VCaP (cell line): ENCODE results near the gene EFNA5.

Experiments
- H3K27ac ChIP-seq: fragments of 450-650 bp; 2 replicates; pipeline ENCODE4 v1.5.1; 2017
- CTCF ChIP-seq: fragments of 450-650 bp; conservative IDR thresholded peaks from 2 replicates; pipeline ENCODE4 v1.5.1; 2017; ENCODE audit warnings: mild to moderate bottlenecking, moderate library complexity

The EFNA5 gene

GRCh38 chr5:107592515-107592914 is 78.2 kb downstream of the EFNA5 start:
- no peak overlapping the region for H3K27ac ChIP-seq
- TF ChIP-seq CTCF, result no peak

DNA sequence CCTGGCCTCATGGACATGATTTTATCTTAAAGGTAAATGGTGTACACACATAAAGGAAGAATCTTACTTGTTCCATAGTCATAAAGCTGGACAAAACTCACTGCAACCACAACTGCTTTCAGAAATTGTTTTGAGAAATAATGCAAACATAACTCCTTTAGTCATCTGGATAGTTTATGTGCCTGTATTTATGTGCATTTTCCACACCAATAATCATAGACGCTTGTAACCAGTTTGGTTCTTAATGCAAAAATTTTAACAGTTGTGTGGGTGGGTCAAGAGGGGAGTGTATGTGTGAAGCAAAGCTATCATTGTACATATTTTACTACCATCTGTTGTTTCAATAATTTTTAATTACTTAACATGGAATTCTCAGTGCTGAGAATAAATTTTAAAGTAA is 80.1 kb downstream of the EFNA5 start:
- TF ChIP-seq CTCF, result no peak

DNA sequence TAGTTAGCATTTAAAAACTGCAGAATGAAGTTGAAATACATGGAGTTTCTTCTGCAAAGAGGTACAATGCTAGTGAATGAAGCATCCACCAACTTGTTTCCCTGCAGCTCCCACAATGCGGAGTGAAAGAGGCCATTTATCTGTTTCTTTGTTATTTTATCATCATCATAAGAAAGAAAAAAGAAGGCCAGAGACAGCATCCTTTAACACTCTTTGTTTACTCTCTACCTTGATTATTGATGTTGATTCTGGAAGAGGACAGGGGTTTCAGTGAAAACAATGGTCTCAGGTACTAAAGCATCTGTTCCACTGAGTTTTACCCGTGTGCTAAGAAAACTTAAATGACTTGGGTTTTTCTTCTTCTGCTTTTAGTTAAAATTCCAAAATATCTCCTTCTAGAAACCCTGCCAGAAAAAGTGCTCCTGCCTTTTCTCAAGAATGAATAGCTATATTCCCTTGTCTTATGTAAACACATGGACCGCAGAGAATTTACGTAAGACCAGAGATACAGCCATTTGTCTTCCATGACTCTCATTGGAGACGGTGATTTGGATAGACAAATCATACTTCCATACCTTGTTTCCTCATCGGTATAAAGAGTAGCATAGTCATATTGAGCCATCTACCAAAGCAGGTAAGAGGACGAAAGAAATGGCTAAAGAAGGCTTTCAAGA is 81.1 kb downstream of the EFNA5 start:
- no peak overlapping the region for H3K27ac ChIP-seq
- no peak for TF ChIP-seq CTCF

More for the DNA sequence above, 80.1 kb downstream of the EFNA5 start:
- H3K27ac ChIP-seq, result no peak overlapping the region

GRCh38 chr5:107582625-107583024 is 88.1 kb downstream of the EFNA5 start:
- no peak overlapping the region for H3K27ac ChIP-seq
- no peak for TF ChIP-seq CTCF

DNA sequence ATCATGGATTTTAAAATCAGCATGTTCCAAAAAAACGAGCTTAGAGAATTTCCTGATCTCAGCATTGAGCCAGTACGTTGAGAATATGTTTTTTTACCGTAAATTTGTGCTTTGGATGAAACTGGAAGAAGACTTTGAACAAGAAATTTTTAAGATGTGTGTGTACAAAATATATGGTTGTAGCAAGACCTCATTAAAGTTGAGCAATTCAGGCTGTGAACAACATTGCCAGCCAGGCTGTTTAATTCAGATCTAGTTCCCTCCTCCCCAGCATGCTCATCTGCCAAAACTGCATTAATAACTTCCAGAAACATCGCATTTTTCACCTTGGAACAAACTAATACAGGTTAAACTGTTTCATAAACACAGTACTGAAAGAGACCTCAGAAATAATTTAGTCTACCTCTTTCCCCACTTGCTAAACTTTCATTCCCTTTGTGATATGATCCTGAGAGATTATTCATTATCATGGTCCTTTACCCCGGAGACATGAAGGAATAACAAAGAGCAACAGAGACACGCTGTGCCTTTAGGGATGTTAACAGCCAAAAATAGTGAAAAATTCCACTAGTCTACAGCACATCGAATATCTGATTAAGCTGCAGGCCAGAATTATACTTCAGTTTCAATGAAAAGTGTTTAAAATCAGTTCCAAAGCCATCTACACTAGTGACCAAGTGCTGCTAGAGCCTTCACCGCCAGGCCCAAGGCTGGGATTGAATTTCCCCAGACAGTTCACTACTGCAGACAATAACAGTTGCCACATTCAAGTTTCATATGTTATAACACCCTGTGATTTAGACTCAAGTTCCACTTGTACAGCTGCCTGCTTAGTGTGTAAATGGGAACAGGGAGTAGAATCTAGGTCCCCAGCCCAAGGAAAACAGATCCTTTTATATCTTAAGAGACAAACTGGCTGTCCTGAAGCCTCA is 89.6 kb downstream of the EFNA5 start:
- no peak overlapping the region for H3K27ac ChIP-seq
- TF ChIP-seq CTCF, result no peak

- no peak for TF ChIP-seq CTCF
- H3K27ac ChIP-seq, result no peak overlapping the region
Observed at GRCh38 chr5:107578051-107578635, 92.6 kb downstream of the EFNA5 start.

DNA sequence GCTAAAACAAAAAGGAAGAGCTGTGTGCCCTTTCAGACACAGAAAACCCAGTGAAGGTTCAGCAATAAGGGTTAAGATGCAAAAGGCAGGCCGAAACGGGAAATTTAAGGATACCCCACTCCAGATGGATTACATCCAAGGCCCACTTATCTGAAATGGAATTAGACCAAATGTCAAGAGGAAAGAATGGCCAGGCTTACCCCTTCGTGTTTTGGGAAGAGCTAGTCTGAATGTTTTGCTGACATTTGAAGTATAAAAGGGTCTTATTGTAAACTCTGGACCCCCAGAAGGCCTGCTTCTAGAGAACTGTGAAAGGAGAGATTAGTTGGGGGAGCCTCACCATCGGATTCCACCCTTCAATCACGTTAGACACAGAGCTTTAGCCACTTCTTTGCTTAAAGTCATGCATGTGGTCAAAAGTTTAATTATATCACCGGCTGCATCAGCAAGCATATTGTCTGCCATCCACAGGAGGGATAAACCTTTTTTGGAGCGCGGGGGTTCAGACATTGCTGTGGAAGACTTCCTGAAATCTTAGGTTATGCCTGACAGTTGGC is 93.3 kb downstream of the EFNA5 start:
- TF ChIP-seq CTCF, result no peak
- no peak overlapping the region for H3K27ac ChIP-seq
